HUES48 (cell line): ENCODE measurements around the gene AP2A1.

Experiments used
- H3K27ac ChIP-seq: one replicate; pipeline ENCODE4 v1.7.0; 2013; ENCODE audit warnings: low read depth, low read length, inconsistent platforms
- H3K27me3 ChIP-seq: 2 replicates; pipeline ENCODE4 v1.6.1; 2013; ENCODE audit warnings: mild to moderate bottlenecking, low read length; ENCODE audit not compliant: control insufficient read depth, insufficient read depth
- H3K36me3 ChIP-seq: 2 replicates; pipeline ENCODE4 v1.6.1; 2013; ENCODE audit warnings: low read length; ENCODE audit not compliant: control insufficient read depth, insufficient read depth
- H3K4me1 ChIP-seq: 2 replicates; pipeline ENCODE4 v1.6.1; 2013; ENCODE audit warnings: mild to moderate bottlenecking, low read length; ENCODE audit not compliant: control insufficient read depth, insufficient read depth
- H3K4me3 ChIP-seq: 2 replicates; pipeline ENCODE4 v1.5.1; 2013; ENCODE audit warnings: mild to moderate bottlenecking, low read depth, low read length
- H3K9ac ChIP-seq: 2 replicates; pipeline ENCODE4 v1.6.1; 2013; ENCODE audit warnings: mild to moderate bottlenecking, low read depth, low read length, moderate library complexity
- H3K9me3 ChIP-seq: 2 replicates; pipeline ENCODE4 v1.6.1; 2013; ENCODE audit warnings: low read length; ENCODE audit not compliant: control insufficient read depth, insufficient read depth

Gene AP2A1

DNA sequence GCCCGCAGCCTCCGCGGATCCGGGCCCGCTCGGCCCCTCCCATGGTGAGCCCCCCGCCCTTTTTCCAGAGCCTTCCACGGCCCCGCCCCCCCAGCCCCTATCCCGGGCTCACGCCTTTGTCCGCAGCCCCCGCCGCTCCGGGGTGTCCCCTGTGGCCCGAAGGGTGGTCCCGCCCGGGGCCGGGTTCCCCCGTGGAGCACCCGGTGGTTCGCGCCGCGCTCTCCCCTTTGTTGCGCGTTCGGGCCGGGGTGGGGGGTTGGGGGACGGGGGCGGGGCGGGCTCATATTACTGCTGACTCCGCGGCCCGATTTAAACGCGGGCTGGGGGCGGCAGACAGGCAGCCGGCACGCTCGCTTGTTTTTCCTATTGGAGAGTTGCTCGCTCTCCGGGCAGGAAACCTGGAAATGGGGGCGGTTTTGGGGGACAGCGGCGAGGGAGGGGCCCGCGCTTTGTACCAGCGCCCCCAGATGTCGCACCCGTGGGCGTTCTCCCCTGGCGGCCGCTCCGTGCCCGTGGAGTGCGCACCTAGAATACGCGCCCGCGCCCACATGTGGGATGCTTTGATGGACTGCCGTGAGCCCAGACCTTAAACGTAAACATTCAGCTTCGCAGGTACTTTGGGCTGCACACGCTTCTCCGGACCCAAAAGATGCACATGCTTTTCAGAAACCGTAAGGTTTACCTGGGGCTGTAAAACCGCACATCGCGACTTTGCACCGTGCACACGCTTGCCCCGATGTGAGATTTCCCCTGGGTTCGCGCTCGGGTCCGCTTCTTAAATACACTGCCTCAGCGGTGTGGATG lies 84.9 kb downstream of the AP2A1 start:
- H3K4me1 ChIP-seq = peaks cover 16% of the 10 kb centered on the region
- no peaks in the 10 kb centered on the region for H3K27me3 ChIP-seq
- H3K4me3 ChIP-seq = peak overlapping the region; percentile 96
- H3K36me3 ChIP-seq = peaks cover 40% of the 10 kb centered on the region
- H3K9ac ChIP-seq = peak overlapping the region; percentile 87; the same call in 1 of the 2 replicates
- H3K9me3 ChIP-seq = no peaks in the 10 kb centered on the region
- peak overlapping the region; percentile 97 for H3K27ac ChIP-seq

DNA sequence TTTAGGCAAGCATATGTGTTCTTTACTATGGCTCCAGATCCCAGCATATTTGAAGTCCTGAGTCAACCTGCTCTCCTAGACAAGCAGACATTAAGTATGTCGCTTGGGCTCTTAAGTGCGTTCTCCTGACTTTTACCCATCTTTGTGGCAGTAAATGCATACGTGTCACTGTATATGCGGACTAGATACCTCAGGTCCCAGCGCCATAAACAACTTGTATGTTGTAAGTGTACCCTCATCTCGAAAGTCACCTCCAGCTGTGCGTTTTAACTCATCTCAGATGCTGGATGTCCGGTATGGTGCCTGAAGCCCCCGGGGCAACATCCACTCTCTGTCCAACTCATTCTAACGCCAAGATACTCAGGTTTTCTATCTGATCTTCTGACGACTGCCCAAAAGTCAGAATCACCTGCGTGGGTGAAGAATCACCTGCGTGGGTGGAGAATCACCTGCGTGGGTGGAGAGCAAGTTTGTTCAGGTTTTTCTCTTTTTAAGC lies 85.9 kb downstream of the AP2A1 start:
- H3K36me3 ChIP-seq = peaks cover 50% of the 10 kb centered on the region
- H3K9me3 ChIP-seq = no peaks in the 10 kb centered on the region
- peaks cover 16% of the 10 kb centered on the region for H3K4me1 ChIP-seq
- peak overlapping the region; percentile 79 for H3K4me3 ChIP-seq
- no peak overlapping the region for H3K27ac ChIP-seq
- no peak overlapping the region for H3K9ac ChIP-seq
- no peaks in the 10 kb centered on the region for H3K27me3 ChIP-seq

DNA sequence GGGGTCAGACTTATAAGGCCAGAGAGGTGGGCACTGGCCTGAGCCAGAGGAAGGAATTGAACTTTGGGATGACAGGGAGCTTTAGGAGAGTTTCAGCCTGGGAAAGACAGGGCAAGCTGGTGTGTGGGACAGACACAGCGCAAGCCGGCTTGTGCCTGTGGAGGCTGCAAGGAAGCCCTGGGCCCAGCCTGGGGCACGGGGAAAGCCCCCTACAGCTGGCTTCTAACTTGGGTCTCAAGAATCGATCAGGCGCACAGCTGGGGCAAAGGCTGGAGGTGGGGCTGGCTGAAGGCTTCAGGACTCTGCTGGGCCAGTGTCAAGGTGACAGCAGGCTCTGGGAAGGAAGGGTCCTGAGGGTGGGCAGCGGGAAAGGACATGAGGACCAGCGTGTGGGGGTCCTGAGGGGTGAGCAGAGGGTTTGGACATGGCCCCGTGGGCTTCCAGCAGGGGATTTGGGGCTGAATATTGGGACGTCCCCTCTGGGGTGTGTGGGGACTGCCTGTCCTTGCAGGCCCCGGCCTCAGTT lies 87.1 kb downstream of the AP2A1 start:
- Histone ChIP-seq H3K27ac (no peak overlapping the region), H3K27me3 (no peaks in the 10 kb centered on the region), H3K4me1 (peaks cover 16% of the 10 kb centered on the region), H3K4me3 (no peak overlapping the region), H3K36me3 (peaks cover 62% of the 10 kb centered on the region), H3K9ac (no peak overlapping the region), H3K9me3 (no peaks in the 10 kb centered on the region)

DNA sequence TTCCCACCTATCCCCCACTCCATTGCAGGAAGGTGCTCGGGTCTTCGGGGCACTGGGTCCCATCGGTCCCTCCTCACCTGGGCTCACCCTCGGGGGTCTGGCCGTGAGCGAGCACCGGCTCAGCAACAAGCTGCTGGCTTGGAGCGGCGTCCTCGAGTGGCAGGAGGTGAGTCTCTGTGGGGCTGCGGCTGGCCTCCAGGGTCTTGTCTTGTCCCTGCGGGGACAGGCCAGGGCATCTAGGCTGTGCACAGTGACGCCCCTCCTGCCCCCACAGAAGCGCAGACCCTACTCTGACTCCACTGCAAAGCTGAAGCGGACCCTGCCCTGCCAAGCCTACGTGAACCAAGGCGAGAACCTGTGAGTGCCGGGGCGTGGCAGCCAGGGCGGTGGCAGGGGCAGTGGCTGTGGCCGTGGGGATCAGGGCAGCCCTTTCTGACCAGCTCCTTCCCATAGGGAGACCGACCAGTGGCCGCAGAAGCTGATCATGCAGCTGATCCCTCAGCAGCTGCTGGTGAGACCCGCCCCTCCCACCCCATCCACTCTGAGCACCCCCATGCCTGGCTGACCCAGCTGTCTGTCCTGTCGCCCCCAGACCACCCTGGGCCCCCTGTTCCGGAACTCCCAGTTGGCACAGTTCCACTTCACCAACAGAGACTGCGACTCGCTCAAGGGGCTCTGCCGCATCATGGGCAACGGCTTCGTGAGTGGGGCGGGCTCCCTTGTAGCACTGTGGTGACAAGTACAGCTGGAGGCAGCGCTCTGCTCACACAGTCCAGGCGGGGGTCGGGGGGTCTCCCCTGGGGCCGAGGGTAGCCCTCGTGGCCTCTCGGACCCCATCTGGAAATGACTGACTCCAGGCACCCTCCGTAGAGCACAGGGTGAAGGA lies 87.8 kb downstream of the AP2A1 start:
- Histone ChIP-seq H3K36me3 (peaks cover 67% of the 10 kb centered on the region), H3K27ac (no peak overlapping the region), H3K9me3 (no peaks in the 10 kb centered on the region), H3K4me3 (no peak overlapping the region), H3K4me1 (peaks cover 16% of the 10 kb centered on the region), H3K9ac (no peak overlapping the region), H3K27me3 (no peaks in the 10 kb centered on the region)

DNA sequence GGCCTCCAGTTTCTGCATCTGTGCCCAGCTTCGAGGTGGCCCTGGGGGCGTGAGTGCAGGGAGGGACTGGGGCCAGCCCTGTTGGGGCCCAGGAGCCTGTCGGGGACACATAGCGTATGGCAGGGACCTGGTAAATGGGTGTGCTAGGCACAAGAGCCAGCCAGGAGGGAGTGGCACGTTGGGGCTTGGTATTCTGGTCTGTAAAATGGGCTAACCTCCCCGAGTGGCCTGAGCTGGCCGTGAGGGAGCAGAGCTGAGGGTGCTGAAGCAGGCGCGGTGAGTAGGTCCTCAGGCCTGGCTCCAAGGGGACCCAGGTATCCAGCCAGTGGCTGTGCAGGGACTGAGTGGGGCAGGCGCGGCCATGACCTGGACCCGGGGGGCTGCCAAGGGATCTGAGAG lies 88.5 kb downstream of the AP2A1 start:
- H3K27me3 ChIP-seq = no peaks in the 10 kb centered on the region
- no peak overlapping the region for H3K27ac ChIP-seq
- no peaks in the 10 kb centered on the region for H3K9me3 ChIP-seq
- peaks cover 12% of the 10 kb centered on the region for H3K4me1 ChIP-seq
- no peak overlapping the region for H3K4me3 ChIP-seq
- peaks cover 73% of the 10 kb centered on the region for H3K36me3 ChIP-seq
- H3K9ac ChIP-seq = no peak overlapping the region

DNA sequence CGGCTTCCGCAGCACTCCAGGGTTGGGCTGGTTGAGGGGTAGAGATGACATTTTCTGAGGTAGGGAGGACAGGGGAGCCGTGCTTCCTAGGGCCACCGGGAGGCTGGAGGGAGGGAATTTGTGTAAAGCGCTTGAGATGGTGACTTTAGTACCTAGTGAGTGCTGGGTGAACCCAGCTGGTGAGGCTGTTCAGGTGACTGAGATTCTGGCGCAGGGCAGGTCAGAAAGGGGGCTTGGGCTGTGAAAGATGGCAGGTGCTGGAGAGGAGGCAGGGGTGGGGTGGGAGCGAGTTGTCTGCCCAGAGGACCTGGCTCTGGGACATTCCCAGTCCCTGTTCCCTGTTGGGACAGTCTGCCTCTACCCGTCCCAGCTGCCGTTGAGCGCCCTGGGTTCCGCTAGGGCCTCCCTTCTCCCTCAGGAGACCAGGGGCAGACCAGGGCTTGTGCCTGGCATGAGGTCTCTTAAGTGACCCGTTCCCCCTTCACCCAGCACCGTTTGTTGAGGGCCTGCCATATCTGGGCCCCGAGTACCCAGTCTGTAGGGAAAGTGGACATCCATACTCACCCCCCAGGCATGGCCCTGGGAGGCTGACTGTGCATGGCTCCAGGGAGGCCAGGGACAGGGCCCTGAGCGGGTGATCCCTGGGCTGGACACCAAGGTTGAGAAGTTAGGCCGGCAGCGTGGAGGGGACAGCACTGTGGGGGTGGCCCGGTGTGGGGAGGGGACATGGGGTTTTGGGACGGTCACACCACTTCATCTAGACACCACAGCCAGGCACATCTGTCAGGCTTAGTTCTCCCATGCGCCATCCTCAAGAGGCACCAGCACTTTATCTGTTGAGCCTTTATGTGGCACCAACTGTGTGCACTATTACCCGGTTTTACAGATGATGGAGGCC lies 89.1 kb downstream of the AP2A1 start:
- H3K27ac ChIP-seq = no peak overlapping the region

DNA sequence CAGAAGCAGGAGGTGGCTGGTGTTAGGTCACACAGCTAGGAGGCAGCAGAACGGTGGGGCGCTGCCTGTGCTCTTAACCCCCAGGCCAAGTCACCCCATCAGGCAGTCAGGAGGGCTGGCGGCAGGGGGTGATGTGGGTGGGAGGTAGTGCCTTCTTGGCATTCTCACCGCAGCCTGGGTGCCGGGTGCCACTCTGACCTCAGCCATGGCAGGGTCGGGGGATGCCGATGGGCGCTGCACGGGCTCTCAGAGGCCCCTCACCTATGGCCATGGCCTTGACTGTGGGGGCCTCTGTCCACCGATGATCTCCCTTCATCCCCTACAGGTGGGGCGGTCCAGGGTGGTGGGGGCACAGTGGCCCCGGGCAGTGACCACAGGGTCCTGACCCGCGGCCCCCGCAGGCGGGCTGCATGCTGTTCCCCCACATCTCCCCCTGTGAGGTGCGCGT lies 89.8 kb downstream of the AP2A1 start:
- H3K27ac ChIP-seq = no peak overlapping the region
- H3K4me3 ChIP-seq = no peak overlapping the region
- no peak overlapping the region for H3K9ac ChIP-seq
- H3K27me3 ChIP-seq = no peaks in the 10 kb centered on the region
- no peaks in the 10 kb centered on the region for H3K9me3 ChIP-seq
- H3K36me3 ChIP-seq = peaks cover 84% of the 10 kb centered on the region
- peaks cover 16% of the 10 kb centered on the region for H3K4me1 ChIP-seq

More for the DNA sequence above, 89.1 kb downstream of the AP2A1 start:
- no peaks in the 10 kb centered on the region for H3K27me3 ChIP-seq
- peaks cover 13% of the 10 kb centered on the region for H3K4me1 ChIP-seq
- no peak overlapping the region for H3K4me3 ChIP-seq
- peaks cover 80% of the 10 kb centered on the region for H3K36me3 ChIP-seq
- H3K9ac ChIP-seq = no peak overlapping the region
- no peaks in the 10 kb centered on the region for H3K9me3 ChIP-seq
